ENCODE results near the gene TEX2.
"Not testable (repeated sequence)": the region's sequence is repeated elsewhere in the genome, so short reads cannot be mapped to it uniquely, and the experiment has no call there.

TEX2 gene

DNA sequence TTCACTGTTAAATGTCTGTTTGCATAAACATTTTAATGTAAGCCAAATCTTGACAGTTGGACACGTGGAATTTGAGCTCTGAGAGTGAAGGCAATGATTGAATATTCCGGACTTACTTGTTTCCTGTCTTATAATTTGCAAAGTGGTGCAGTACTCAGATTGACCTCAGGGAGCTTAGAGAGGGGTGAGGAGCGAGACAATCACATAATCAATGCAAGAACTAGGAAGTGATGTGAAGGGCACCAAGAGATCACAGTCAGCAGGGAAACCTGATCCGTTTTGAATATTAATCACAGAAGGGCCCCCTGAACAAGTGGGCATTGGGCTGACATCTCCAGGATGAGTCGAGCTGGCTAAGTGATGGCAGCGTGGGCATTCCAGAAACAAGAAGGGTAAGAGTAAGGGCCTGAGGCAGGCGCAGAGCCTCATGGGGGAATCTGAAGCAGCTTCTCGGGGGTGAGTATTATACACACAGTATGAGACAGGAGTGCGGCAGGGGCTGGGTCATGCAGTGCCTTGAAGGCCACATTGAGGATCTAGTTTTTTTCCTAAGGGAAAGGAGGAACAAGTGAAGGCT is 26.1 kb downstream of the TEX2 start:
- no peak for DNase-seq (ENCODE audit: low read depth)

DNA sequence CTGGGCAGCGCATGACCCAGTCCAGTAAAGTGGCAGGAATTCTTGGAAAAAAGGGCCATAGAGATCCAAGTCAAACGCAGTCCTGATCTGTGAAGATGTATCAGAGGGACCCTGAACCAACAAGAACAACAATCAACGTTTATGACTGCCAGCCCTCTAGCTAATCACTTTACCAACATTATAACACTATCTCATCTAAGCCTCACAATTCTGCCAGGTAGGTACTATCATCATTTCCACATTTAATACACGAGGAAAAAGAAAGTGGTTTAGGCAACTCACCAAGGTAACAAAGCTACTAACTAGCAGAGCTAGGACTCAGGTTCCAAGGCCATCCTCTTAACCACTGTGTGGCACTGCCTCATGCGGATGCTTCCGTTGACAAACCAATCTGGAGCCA is 28.1 kb downstream of the TEX2 start:
- DNase-seq (ENCODE audit: low read depth): no peak

DNA sequence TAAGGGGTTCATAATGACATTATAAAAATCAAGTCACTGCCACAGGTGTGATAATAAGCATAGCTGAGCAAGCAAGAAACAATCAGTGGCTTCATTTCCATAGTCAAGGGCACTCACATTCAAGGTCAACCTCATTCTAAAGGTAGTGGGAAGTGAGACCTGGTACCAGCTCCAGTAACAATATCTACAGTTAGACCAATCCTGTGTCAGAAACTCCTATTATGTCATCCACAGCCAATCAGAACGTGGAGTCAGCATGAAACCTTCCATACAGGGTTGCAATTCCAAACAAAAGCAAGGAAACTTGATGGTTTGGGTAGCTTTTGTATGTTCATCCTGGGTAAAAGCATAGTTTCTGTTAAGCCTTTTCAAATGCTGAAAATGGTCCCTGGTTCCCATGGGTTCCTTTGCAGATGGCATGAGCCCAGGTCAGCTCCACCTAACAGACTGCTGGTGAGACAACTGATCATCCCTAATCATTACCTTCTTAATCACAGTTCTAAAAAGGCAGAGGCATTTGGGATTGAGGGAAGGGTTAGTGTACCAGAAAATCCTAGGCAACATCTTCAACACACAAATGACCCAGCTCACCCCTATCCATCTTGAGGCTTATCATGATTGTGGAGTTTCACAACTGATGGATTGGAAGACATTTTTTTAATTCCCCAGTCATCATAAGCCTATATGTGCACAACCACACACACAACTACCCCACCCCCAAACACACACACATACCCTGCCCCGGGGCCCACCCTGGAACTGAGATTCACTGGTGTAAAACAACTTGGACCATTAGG is 30.4 kb downstream of the TEX2 start:
- no peak for DNase-seq (ENCODE audit: low read depth)

DNA sequence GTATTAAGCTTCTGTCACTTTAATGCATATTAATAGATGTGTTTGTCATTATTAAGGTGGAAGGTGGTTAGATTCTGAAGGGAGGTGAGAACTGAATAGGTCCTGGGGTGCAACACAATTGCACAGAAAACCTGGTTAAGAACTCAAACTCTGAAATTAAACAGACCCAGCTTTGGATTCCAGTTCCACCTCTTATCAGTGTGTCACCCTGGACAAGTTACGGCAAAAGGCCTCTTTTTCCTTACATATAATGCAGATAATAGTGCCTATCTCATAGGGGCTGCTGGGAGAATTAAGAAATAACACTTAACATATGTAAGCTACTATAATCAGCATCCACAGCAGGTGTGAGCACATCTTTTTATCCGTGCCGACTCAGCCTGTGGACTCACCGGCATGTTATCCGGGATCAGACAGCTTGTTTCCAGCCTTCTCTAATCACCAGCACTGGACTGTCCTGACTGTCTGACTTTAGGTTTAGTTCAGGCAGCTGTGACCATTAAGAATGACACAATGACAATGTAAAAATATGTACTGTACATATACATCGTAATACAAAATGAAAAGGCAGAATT is 31.4 kb downstream of the TEX2 start:
- no peak for DNase-seq (ENCODE audit: low read depth)

DNA sequence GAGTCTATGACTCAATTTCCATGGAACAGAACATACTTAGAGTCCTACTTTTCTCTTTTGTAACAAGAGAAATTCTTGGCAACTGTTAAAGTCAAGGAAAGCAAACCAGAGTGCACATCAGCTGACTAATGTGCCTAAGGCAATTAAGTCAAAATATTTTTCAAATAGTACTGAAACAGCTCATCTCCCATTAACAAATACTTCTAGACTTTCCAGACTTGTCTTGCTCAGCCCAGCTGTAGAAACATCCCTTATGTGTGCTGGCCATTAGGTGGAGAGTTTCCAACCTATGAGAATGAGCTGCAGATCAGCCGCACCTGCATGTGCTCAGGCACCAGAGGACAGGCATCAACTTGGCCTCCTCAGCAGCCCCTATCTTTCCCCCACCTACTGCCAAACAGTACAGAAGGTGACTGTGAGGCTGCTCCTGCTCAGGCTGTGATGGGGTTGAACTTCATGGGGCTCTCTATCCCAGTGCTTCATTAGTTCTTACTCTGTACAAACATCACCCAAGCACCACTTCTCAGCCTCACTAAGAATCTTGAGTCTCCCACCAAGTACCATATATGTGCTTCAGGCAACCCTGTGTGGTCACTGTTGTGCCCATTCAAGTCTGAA is 32.2 kb downstream of the TEX2 start:
- peak; percentile 78 for DNase-seq (ENCODE audit: low read depth)

DNA sequence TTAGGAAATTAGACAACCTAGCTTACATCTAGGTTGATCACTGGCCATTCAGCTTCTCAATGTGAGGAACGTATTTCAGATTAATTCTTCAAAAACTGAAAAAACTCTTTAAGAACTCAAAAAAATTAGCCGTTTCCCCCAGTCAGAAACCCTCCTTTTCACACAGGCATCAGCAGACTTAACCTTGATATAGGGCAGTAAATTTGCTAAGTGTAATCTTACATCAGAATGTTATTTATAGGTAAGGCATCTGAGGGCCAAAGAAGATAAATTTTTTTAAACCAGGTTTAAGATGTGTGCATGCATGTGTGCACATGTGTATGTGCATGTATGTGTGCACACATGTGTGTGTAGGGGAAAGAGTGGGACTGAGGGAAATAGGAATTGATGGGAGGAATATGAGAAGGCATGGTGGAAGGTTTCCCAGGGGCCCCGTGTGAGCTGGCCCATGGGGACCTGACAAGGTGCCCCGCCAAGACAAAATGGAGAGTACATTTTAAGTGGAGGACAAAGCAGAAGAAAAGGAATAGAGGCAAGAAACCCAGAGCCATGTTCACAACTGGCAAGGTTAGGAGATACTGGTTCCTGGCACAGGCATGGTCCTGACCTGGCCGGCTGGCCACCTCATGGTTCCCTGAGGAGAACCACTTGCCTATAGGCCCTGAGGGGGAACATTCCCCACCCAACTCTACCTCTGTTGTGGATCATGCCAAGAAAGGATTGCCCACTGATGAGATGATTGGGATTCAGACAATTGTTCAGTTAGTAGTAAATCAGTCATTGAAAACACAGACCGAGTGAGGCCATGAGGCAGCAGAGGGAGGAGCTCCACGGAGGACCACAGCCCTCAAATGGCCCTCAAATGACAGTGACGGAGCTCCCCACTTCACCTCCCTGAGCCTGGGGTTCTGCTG is 33.0 kb downstream of the TEX2 start:
- DNase-seq (ENCODE audit: low read depth): no peak

DNA sequence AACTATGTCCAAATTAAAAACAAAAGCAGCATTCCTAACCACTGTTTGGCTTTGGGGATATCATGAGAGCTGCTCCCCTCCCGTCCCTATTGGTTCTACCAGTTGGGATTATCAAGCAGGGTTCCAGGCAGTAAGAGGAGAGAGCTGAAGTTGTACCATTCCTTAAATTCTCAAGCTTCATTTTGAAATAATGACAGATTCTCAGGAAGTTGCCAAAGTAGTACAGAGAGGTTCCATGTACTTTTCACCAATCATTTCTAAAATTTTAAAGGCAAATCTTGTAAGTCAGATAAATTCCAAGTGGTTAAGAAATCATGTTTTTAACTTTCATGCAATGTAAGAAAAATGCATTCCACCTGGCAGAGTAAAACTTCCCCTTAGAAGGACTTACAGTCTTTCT is 36.9 kb downstream of the TEX2 start:
- DNase-seq (ENCODE audit: low read depth): no peak

DNA sequence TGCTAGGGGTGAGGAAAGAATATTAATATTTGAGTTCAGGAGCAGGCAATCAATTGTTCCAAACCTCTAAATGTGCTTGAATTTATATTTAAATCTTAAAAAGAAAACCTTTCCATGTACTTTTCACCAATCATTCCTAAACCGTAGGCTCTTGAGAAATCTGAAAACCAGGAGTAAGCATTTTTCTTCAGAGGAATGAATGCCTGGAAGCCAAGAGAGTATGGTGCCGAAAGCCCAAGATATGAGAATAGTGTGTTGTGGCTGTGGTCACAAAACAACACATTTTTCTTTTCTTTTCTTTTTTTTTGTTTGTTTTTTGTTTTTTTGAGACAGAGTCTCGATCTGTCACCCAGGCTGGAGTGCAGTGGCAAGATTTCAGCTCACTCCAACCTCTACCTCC is 37.6 kb downstream of the TEX2 start:
- DNase-seq (ENCODE audit: low read depth): no peak

DNA sequence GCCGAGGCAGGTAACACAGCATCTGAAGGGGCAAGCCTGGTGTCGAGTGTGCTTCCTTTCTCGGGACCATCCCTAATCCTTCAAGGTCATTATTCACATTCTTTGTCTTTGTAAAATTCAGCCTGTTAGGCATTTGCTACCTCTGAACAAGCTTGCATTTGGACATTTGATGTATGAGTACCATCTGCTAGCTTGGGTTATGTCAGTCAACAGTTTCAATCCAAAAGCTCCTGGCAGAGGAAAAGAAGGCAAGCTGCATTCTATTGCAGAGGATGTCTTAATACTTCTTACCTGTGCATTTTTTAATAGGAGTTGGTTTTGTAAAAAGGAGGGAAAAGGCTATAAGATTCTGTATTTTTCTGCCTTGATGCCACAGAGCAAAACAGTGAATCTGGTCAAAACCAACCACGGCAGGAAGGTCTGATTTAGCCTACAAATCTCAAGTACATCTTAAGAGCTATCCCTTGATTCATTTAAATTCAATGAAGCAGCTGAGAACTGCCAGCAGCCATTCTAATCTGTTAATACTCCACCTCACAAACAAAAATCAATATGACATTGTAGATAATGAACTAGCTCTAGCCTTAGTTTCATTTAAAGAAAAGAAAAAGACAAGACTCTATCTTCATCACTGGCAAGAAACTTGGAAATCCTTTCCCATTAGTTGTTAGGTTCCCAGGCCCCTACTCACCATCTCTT is 39.0 kb downstream of the TEX2 start:
- no peak for DNase-seq (ENCODE audit: low read depth)

DNA sequence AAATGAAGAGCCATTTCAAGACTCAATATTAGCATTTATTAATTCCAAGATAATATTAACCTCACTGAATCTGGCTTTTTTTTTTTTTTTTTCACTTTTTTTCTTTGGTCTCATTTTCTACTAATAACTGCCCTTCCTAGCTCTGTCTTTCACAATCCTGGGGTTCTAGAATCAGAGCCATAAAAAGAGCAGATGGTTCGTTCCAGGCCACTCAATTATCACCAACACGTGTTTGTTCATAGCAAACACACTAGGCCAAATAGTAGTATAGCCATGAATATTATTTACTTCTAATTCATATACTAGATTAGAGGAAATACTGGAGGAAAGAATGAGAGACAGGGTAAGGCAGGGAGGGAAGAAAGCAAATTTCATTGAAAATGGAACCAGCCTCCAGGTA is 39.8 kb downstream of the TEX2 start:
- DNase-seq (ENCODE audit: low read depth): no peak

DNA sequence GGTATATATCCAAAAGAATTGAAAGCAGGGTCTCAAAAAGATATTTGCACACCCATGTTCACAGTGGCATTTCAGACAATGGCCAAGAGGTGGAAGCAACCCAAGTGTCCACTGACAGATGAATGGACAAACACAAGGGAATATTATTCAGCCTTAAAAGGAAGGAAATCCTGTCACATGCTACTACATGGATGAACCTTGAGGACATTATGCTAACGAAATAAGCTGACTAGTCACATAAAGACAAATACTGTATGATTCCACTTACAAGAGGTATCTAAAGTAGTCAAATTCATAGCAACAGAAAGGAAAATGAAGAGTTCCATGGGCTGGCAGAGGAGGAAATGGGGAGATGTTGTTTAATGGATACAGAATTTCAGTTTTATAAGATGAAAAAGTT is 41.4 kb downstream of the TEX2 start:
- DNase-seq (ENCODE audit: low read depth): no peak

DNA sequence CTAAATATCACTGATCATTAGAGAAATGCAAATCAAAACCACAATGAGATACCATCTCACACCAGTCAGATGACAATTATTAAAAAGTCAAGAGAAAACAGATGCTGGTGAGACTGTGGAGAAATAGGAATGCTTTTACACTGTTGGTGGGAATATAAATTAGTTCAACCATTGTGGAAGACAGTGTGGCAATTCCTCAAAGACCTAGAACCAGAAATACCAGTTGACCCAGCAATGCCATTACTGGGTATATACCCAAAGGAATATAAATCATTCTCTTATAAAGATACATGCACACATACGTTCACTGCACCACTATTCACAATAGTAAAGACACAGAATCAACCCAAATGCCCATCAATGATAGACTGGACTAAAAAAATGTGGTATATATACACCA is 42.5 kb downstream of the TEX2 start:
- not testable (repeated sequence) for DNase-seq (ENCODE audit: low read depth)

DNA sequence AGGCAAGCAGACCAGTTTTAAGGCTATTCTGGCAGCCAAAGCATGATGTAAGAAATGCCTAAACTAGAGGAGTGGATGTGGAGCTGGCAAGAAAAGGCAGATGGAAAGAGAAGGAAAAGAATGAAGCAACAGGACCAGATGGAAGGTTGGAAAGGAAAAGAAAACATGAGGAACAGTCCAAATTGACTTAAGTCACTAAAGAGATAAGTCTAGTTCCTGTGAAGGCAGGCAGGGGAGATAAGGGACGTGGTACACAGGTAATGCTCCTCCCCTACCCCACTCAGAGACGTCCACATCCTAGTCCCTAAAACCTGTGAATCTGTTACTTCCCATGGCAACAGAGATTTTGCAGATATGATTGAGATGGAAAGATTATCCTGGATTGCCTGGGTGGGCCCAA is 43.5 kb downstream of the TEX2 start:
- no peak for DNase-seq (ENCODE audit: low read depth)

DNA sequence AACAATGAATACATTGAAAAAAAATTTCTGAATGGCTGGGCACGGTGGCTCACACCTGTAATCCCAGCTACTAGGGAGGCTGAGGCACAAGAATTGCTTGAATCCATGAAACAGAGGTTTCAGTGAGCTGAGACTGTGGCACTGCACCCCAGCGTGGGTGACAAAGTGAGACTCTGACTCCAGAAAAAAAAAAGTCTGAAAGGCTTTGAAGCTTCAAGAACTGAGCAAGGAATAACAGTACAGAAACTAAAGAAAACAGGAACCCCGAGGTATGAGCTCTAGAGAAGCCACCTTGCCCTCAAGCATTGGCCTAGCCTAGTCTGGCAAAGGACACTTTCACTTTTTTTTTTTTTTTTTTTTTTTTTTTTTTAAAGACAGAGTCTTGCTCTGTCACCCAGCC is 45.0 kb downstream of the TEX2 start:
- no peak for DNase-seq (ENCODE audit: low read depth)

DNA sequence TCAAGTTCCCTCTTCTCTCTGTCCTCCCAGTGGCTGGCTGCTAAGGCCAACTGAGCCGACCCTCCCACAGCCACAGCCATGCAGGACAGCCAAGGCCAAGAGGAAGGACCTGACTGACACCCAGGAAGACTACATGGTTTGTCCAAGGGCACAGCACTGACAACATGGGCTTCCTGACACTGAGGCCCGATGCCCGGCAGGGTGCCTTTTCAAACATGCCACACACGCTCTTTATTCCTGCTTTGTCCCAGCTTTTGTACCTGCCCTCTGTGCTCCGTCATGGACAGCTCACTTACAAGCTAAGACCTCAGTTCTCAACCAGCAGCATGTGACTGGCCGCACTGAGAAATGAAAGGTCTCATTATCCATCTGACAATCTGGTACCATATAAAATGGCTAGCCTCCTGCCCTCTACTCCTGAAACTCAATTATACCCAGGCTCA is 45.8 kb downstream of the TEX2 start:
- no peak for DNase-seq (ENCODE audit: low read depth)

DNA sequence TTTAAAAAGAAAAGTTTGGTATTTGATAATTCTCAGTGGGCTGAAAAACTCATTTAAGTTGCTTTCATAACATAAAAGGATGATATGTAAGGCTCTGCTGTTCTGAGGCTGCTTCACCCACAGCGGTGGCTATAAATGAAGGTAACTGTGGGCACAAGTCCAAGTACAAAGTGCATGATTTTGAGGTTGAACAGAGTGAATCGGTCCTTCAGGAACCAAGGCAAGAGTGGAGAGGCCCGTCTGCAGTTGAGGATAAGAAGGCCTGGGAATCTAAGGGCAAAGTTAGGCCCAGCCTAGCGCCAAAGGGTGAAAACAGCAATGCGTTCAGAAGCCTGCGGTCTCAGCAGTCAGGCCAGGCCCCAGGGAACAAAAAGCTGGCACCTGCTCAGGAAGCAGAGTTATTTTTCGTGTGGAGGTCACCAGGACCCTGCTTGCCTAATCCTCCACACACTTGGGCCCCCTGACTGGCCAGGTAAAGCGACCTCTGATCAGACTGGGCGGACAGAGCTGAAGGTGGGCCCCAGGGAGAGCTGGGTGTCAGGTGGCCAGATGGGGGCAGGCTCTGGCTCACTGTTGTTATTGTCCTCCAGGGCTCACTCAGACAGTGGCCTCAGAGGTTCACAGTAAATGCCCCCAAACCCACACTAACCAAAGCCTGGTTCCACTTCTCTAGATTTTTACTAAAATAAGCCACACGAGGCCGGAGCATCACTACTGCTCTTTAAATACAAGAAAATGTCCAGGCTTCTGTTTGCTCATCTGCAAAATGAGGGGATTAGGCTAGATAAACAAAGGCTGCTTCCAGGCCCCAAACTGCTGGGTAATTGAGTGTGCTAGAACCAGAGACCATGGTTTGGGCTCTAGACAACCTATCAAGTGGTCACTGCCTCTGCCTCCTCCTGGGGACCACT is 46.5 kb downstream of the TEX2 start:
- DNase-seq (ENCODE audit: low read depth): no peak

DNA sequence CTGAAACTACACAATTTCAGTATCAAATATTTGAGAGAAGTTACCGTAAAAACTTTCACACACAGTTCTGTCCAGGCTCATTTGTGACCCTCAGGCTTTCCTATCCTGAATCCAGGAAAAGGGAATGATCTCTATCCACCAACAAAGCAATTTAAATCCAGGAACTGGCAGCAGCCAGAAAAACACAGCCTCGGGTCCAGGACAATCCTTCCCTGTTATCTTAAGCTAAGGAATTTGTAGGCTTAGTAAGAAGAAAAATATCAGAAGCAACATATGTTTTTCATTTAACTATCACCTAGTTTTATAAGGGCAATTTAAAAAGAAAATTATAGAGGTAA is 47.1 kb downstream of the TEX2 start:
- no peak for DNase-seq (ENCODE audit: low read depth)

DNA sequence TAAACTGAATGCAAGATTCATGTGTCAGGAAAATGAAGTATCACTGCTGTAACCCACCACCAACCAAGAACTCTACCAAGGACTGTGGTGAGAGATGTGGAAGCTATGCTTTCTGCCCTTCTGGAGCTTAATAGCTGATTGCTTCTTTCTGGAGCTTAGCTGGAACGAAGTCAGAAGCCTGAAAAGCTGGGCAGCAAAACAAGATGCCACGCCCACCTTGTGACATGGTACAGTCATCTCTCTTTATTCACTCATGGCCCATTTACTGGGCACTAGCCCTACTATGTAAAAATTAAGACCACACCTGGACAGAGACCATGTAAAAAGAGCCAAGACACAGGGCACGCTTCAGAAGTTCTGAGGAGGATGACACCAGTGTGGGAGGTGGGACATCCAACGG is 48.1 kb downstream of the TEX2 start:
- DNase-seq (ENCODE audit: low read depth): no peak

DNA sequence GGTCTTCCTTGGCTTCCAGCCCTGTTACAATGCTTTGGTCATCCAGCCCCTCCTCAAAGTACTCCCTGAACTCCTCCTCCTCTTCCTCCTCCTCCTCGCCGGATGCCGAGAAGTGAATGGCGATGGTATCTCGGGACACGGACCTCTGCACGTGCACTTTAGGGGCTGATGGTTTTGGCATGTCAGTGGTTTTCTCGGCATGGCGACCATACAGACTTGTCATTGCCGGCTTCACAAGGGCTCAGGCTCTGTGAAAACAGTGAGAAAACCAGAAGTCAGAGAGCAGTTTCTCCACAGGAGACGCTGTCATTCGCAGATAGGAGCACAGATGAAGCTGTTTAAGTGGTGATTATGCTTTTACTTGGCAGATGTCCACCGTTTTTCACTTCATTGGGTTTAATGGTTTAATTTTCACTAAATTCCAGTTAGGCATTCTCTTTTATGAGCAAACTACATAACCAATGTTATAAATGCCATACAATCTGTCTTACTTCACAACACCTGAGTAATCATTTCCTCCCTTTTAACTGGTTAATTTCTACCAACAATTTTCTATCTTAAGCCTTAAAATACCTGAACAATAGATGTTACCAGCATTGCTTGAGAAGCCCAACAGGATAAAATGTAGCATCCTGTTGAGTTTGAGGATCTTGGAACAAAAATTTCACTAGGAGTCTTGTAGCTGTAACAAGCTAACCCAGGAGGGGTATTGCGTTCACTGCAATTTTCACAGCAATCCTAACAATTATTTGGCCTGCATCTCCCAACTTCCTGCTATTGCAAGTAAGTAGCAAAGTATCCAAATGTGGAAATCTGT is 48.9 kb downstream of the TEX2 start:
- DNase-seq (ENCODE audit: low read depth): no peak

DNA sequence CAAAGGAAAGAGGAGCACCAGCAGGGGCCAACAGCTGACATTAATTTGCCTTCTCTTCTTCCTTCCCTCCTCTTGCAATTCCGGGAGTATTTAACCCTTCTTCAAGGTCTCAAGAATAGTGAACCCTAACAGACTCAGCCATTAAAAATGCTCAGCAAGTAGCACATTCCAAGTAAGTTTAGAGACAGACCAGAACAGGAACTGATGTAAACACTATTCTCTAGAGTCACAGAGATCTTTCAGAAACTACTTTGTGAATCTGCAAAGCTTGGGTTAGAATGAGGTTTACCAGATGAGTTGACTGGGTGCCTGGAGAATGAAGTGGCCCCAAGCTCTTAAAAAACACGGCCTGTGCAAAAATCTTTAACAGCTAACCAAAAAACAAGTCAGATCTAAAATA is 50.9 kb downstream of the TEX2 start:
- DNase-seq (ENCODE audit: low read depth): peak; percentile 55

Measured in non-pigmented ciliary epithelial cell (primary cell).